Lung (tissue), 12 donors: Measurements from ENCODE around the gene GAS2L3. TPM values are rescaled to one million over a fixed set of nuclear protein-coding genes. Genes with fewer than 3 reads are reported as not detected.

Experiments used
- ATAC-seq: fragments of 200-7000 bp; cut with Tn5 transposase; one replicate; pipeline ENCODE4 v1.9.1; 2020; ENCODE audit warnings: moderate number of reproducible peaks; ENCODE audit not compliant: insufficient read depth, low FRiP score
- DNase-seq, 3 donors: peaks; one replicate each; pipeline ENCODE4 v3.0.0-alpha.2; 2013 to 2017
- H3K27ac ChIP-seq, 2 donors: one replicate each; pipeline ENCODE4 v1.5.1; 2013; ENCODE audit warnings: mild to moderate bottlenecking in 2 of 2, moderate library complexity in 2 of 2, control low read depth in 1 of 2, inconsistent platforms in 1 of 2, low read depth in 1 of 2, low read length in 1 of 2
- H3K27me3 ChIP-seq, 3 donors: one replicate each; pipeline ENCODE4 v1.5.1; 2013; ENCODE audit warnings: low read length in 2 of 3; ENCODE audit not compliant: control insufficient read depth in 3 of 3, insufficient read depth in 3 of 3
- H3K36me3 ChIP-seq, 4 donors: one replicate each; pipeline ENCODE4 v1.5.1; 2013; ENCODE audit warnings: low read length in 4 of 4, mild to moderate bottlenecking in 1 of 4, moderate library complexity in 1 of 4; ENCODE audit not compliant: control insufficient read depth in 4 of 4, insufficient read depth in 4 of 4
- H3K4me1 ChIP-seq, 5 donors: one replicate each; pipeline ENCODE4 v1.5.1; 2013; ENCODE audit warnings: low read length in 5 of 5, mild to moderate bottlenecking in 2 of 5, moderate library complexity in 1 of 5; ENCODE audit not compliant: control insufficient read depth in 5 of 5, insufficient read depth in 5 of 5
- H3K4me3 ChIP-seq: one replicate; pipeline ENCODE4 v1.5.1; 2013; ENCODE audit warnings: mild to moderate bottlenecking, control low read depth, moderate library complexity
- H3K9ac ChIP-seq, 2 donors: one replicate each; pipeline ENCODE4 v1.5.1; 2013; ENCODE audit warnings: low read length in 2 of 2, control low read depth in 1 of 2; ENCODE audit not compliant: insufficient read depth in 1 of 2
- H3K9me3 ChIP-seq, 4 donors: one replicate each; pipeline ENCODE4 v1.5.1; 2013; ENCODE audit warnings: low read length in 3 of 4, mild to moderate bottlenecking in 1 of 4, moderate library complexity in 1 of 4; ENCODE audit not compliant: control insufficient read depth in 4 of 4, insufficient read depth in 3 of 4
- WGBS, 2 donors: extraction: QIAGEN DNeasy Blood & Tissue Kit; methylation state at CpG; one replicate each; pipeline ENCODE4 v1.1.7; 2013; 5-methylcytosine and 5-hydroxymethylcytosine counted together
- polyA plus RNA-seq, 2 donors: library from polyadenylated mRNA; stranded (reverse); fragments of 200-250 nt; gene quantifications; one replicate each; pipeline ENCODE4 v1.2.1, GENCODE V29; 2013
- total RNA-seq, 2 donors: library from RNA; depleted of rRNA in 1 of 2; stranded (reverse); fragments of >200 nt in 1 of 2; gene quantifications; one replicate each; pipeline ENCODE4 v1.2.1, GENCODE V29; 2014 to 2021
- TF ChIP-seq, protein P1 (sequence below): IDR thresholded peaks from 2 replicates; pipeline ENCODE4 v1.5.1; 2012; ENCODE audit warnings: mild to moderate bottlenecking; ENCODE audit errors: control extremely low read depth, extremely low read depth
- donor health status: control.
- donor health status: control.
- donor health status: Bipolar disorder and iron deficiency.
- donor health status: healthy.
- donor health status: DM: yes; HTN: yes; CAD: no.

GAS2L3 gene
- total and polyA plus RNA-seq, 4 donors, result 1.7 to 15.6 (median 7.0) TPM

DNA sequence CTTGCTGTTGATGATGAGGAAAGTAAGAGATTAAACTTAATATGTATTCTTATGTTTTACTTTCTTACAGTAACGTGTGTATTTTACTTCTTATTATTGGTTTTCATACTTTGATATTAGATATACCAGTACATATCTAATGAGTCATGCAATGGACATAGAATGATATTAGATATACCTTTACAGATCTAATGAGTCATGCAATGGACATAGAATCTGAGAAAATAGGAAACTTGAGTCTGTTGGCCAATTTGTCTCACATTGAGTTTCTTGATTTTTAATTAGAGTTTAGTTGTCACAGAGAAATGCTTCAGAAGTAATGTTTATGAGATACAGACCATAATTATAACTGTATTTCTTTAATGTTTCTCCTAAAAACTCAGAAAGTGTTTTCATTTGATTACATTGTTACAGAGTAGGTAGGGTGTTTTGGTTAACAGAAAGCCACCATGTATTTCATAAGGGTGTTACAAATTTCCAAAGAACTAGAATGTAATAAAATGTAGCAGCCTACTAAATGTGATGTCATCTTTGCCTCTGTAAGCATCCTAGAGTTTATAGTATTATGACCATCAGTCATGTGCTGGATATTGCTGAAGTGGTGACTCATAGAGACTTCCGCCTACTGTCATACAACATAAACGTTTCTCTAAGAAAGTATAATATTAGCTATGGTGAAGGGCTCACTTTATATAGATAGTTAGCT is 3.0 kb downstream of the GAS2L3 start:
- 60 to 69% methylated on average over 3 of the region's 3 CpGs for WGBS, 2 donors
- ATAC-seq, result no peak
- H3K27me3 ChIP-seq, result peaks cover 0 to 9% (median 0%) of the 10 kb centered on the region in 3 donors
- H3K9ac ChIP-seq, result no peak overlapping the region
- DNase-seq, result peak in 1 of 3 donors; percentile 53
- H3K4me3 ChIP-seq, result no peak overlapping the region
- H3K27ac ChIP-seq, result no peak overlapping the region
- H3K36me3 ChIP-seq, result no peaks in the 10 kb centered on the region
- no peaks in the 10 kb centered on the region for H3K9me3 ChIP-seq
- TF ChIP-seq, protein P1, sequence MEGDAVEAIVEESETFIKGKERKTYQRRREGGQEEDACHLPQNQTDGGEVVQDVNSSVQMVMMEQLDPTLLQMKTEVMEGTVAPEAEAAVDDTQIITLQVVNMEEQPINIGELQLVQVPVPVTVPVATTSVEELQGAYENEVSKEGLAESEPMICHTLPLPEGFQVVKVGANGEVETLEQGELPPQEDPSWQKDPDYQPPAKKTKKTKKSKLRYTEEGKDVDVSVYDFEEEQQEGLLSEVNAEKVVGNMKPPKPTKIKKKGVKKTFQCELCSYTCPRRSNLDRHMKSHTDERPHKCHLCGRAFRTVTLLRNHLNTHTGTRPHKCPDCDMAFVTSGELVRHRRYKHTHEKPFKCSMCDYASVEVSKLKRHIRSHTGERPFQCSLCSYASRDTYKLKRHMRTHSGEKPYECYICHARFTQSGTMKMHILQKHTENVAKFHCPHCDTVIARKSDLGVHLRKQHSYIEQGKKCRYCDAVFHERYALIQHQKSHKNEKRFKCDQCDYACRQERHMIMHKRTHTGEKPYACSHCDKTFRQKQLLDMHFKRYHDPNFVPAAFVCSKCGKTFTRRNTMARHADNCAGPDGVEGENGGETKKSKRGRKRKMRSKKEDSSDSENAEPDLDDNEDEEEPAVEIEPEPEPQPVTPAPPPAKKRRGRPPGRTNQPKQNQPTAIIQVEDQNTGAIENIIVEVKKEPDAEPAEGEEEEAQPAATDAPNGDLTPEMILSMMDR, result no peak
- peaks cover 0 to 12% (median 0%) of the 10 kb centered on the region in 5 donors for H3K4me1 ChIP-seq

DNA sequence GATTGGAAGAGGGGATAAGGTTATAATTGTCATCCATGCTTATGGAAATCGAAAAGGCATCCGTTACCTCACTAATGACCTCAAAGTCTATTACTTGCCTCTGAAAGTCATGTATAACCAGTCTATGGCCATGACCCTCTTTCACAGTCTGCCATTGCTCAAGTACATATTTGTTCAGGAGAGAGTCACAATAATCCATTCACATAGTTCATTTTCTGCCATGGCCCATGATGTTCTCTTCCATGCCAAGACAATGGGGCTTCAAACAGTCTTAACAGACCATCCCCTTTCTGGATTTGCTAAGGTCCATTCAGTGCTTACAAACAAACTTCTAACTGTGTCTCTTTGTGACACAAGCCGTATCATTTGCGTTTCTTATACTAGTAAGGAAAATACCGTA is 5.4 kb downstream of the GAS2L3 start:
- Histone ChIP-seq H3K4me1 (peaks cover 0 to 8% (median 0%) of the 10 kb centered on the region in 5 donors), H3K4me3 (no peak overlapping the region), H3K36me3 (no peaks in the 10 kb centered on the region), H3K27ac (no peak overlapping the region), H3K27me3 (no peaks in the 10 kb centered on the region), H3K9ac (no peak overlapping the region), H3K9me3 (no peaks in the 10 kb centered on the region)
- 97 to 98% methylated on average over 5 of the region's 5 CpGs for WGBS, 2 donors
- TF ChIP-seq, protein P1, result no peak
- ATAC-seq, result no peak
- no peak for DNase-seq

DNA sequence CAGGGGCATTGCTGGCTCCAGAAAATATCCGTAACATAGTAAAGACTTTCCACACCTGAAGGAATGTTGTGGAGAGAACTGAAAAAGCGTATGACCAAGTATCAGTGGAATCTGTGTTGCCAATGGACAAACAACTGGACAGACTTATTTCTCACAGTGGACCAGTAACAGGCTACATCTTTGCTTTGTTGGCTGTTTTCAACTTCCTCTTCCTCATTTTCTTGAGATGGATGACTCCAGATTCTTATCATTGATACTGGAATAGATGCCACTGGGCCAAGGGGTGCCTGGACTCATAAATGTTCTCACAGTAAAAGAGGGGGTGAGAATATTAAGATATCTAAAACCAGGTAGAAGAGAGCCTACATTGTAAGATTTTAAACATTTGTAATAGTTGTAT is 6.4 kb downstream of the GAS2L3 start:
- Histone ChIP-seq H3K4me1 (peaks cover 0 to 3% (median 0%) of the 10 kb centered on the region in 5 donors), H3K36me3 (no peaks in the 10 kb centered on the region), H3K27me3 (no peaks in the 10 kb centered on the region), H3K9ac (no peak overlapping the region), H3K27ac (no peak overlapping the region), H3K4me3 (no peak overlapping the region), H3K9me3 (no peaks in the 10 kb centered on the region)
- TF ChIP-seq, protein P1, result no peak
- ATAC-seq (no peak), DNase-seq (no peak)
- WGBS, 2 donors, result 50 to 94% methylated on average over 2 of the region's 2 CpGs
